Measurements from ENCODE around the gene SAP25.

Gene SAP25

GRCh38 chr7:100573691-100574361, at the start of gene SAP25:
TSS of gene SAP25 (minus strand) at chr7:100573900. CDS start at chr7:100573742, 158 bp downstream.
- H3K9me3 Mint-ChIP-seq = no peaks in the 10 kb centered on the region
- H3K4me3 Mint-ChIP-seq = no peak within 1 kb of the TSS
- H3K27ac Mint-ChIP-seq = peak within 1 kb of the TSS; percentile 85
- peaks cover 14% of the 10 kb centered on the region for H3K4me1 Mint-ChIP-seq
- DNase-seq (ENCODE audit: low spot score in 2 of 2) (no peak), ATAC-seq (no peak)
- H3K36me3 Mint-ChIP-seq = peaks cover 39% of the 10 kb centered on the region

DNA sequence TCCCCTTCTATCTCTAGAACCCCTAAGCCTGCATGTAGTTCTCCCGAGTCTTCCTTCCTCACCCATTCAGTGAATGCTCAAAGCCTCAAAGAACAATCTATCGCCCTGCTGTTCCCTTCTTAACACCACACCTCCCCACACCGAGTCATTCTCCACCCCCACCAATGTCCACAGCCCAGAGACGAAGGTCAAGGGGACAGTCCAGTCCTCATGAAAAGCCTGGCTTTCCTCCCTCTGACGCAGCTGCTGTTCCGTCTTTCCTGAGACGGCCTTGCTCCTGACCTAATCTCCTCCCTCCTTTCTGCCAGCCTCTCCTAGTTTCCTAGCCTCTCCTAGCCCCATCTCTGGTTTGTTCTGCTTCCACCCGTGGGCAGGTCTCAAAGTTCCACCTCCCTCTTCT, 47.9 kb upstream of the SAP25 start:
- no peak overlapping the region for H3K4me3 Mint-ChIP-seq
- H3K4me1 Mint-ChIP-seq = peaks cover 14% of the 10 kb centered on the region
- ATAC-seq = no peak
- H3K9me3 Mint-ChIP-seq = no peaks in the 10 kb centered on the region
- H3K27ac Mint-ChIP-seq = no peak overlapping the region
- no peak for DNase-seq (ENCODE audit: low spot score in 2 of 2)
- no peaks in the 10 kb centered on the region for H3K36me3 Mint-ChIP-seq

- no peak for ATAC-seq
- no peak overlapping the region for H3K4me3 Mint-ChIP-seq
- H3K36me3 Mint-ChIP-seq = no peaks in the 10 kb centered on the region
- H3K9me3 Mint-ChIP-seq = no peaks in the 10 kb centered on the region
- peak overlapping the region; percentile 14 for H3K27ac Mint-ChIP-seq
- peaks cover 6% of the 10 kb centered on the region for H3K4me1 Mint-ChIP-seq
- no peak for DNase-seq (ENCODE audit: low spot score in 2 of 2)
These were observed 47.1 kb upstream of the SAP25 start for GRCh38 chr7:100620804-100621203.

GRCh38 chr7:100620239-100620638, 46.5 kb upstream of the SAP25 start:
- no peak overlapping the region for H3K4me3 Mint-ChIP-seq
- peaks cover under 1% of the 10 kb centered on the region for H3K4me1 Mint-ChIP-seq
- peak overlapping the region; percentile 14 for H3K27ac Mint-ChIP-seq
- no peaks in the 10 kb centered on the region for H3K36me3 Mint-ChIP-seq
- ATAC-seq (no peak), DNase-seq (ENCODE audit: low spot score in 2 of 2) (no peak)
- no peaks in the 10 kb centered on the region for H3K9me3 Mint-ChIP-seq

GRCh38 chr7:100614308-100614861, 40.7 kb upstream of the SAP25 start:
- DNase-seq (ENCODE audit: low spot score in 2 of 2) (no peak), ATAC-seq (no peak)
- Mint-ChIP-seq H3K4me3 (peak overlapping the region; percentile 94), H3K4me1 (peaks cover 27% of the 10 kb centered on the region), H3K9me3 (no peaks in the 10 kb centered on the region), H3K36me3 (peaks cover 27% of the 10 kb centered on the region), H3K27ac (peak overlapping the region; percentile 2)

GRCh38 chr7:100613412-100614175, 39.9 kb upstream of the SAP25 start:
- DNase-seq (ENCODE audit: low spot score in 2 of 2) (no peak), ATAC-seq (no peak)
- Mint-ChIP-seq H3K4me3 (peak overlapping the region; percentile 94), H3K4me1 (peaks cover 27% of the 10 kb centered on the region), H3K27ac (peak overlapping the region; percentile 2), H3K36me3 (peaks cover 27% of the 10 kb centered on the region), H3K9me3 (no peaks in the 10 kb centered on the region)

DNA sequence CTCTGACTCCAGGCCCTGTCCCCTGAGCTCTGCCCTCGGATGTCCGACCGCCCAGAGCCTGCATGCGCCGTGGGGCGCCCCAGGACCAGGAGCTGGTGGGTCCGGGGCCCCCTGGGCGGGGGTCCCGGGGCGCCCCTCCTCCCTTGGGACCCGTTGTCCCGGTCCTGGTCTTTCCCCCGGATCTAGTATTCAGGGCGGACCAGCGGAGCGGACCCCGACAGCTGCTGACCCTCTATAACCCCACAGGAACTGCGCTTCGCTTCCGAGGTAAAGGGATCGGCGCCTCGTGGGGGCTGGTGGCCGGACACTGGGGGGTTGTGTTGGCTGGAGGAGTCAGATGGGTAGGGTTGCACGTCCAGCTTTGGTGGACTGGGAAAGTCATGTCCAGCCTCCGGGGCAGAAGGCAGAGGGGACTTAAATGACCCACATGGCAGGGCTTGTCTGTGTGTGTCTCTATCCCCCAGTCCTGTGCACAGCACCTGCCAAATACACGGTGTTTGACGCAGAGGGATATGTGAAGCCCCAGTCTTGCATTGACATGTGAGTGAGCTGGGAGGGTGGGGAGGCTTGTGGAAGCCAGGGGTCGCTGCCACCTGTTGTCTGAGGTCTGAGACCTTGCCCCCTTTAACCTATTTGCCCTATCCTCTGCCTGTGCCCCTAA, 39.2 kb upstream of the SAP25 start:
- ATAC-seq (peak; percentile 2), DNase-seq (ENCODE audit: low spot score in 2 of 2) (no peak)

GRCh38 chr7:100611983-100612729, 38.5 kb upstream of the SAP25 start, which contains the start of gene MOSPD3:
TSS of gene MOSPD3 (plus strand) at chr7:100612540. CDS start at chr7:100612792, 252 bp downstream.
- DNase-seq (ENCODE audit: low spot score in 2 of 2) (peak; percentile 96 to 99), ATAC-seq (peak; percentile 95)
- Mint-ChIP-seq H3K36me3 (peaks cover 27% of the 10 kb centered on the region), H3K9me3 (no peaks in the 10 kb centered on the region), H3K27ac (peak within 1 kb of the TSS; percentile 98), H3K4me3 (peak within 1 kb of the TSS; percentile 94), H3K4me1 (peaks cover 34% of the 10 kb centered on the region)

More for the DNA sequence above, 39.2 kb upstream of the SAP25 start:
- peaks cover 27% of the 10 kb centered on the region for H3K4me1 Mint-ChIP-seq
- H3K36me3 Mint-ChIP-seq = peaks cover 27% of the 10 kb centered on the region
- peak overlapping the region; percentile 94 for H3K4me3 Mint-ChIP-seq
- peak overlapping the region; percentile 98 for H3K27ac Mint-ChIP-seq
- H3K9me3 Mint-ChIP-seq = no peaks in the 10 kb centered on the region

- H3K4me3 Mint-ChIP-seq = peak overlapping the region; percentile 94
- peaks cover 48% of the 10 kb centered on the region for H3K4me1 Mint-ChIP-seq
- H3K9me3 Mint-ChIP-seq = no peaks in the 10 kb centered on the region
- DNase-seq (ENCODE audit: low spot score in 2 of 2) = no peak
- peaks cover 25% of the 10 kb centered on the region for H3K36me3 Mint-ChIP-seq
- H3K27ac Mint-ChIP-seq = no peak overlapping the region
- ATAC-seq = no peak
These were observed 36.3 kb upstream of the SAP25 start for GRCh38 chr7:100609958-100610357.

DNA sequence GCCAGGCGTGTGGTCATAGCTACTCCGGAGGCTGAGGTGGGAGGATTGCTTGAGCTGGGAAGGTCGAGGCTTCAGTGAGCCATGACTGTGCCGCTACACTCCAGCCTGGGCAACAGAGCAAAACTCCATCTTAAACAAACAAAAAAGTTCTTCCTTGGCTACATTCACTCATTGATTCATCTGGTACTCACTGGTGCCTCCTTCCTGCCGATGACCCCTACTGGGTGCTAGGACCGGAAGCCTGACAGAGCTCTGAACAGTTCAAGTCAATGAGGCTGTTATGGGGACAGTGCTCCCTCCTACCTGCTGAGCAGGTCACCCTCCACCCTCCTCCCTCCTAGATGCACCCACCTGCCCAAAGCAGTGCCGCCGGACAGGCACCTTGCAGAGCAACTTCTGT, 33.4 kb upstream of the SAP25 start:
- Mint-ChIP-seq H3K4me3 (peak overlapping the region; percentile 4), H3K9me3 (no peaks in the 10 kb centered on the region), H3K27ac (peak overlapping the region; percentile 12), H3K4me1 (peaks cover 37% of the 10 kb centered on the region), H3K36me3 (peaks cover 6% of the 10 kb centered on the region)
- ATAC-seq (no peak), DNase-seq (ENCODE audit: low spot score in 2 of 2) (no peak)

- DNase-seq (ENCODE audit: low spot score in 2 of 2) = no peak
- no peak for ATAC-seq
- Mint-ChIP-seq H3K9me3 (no peaks in the 10 kb centered on the region), H3K27ac (no peak overlapping the region), H3K36me3 (no peaks in the 10 kb centered on the region), H3K4me1 (peaks cover 35% of the 10 kb centered on the region), H3K4me3 (peak overlapping the region; percentile 87)
These were observed 32.6 kb upstream of the SAP25 start for GRCh38 chr7:100606313-100606712.

DNA sequence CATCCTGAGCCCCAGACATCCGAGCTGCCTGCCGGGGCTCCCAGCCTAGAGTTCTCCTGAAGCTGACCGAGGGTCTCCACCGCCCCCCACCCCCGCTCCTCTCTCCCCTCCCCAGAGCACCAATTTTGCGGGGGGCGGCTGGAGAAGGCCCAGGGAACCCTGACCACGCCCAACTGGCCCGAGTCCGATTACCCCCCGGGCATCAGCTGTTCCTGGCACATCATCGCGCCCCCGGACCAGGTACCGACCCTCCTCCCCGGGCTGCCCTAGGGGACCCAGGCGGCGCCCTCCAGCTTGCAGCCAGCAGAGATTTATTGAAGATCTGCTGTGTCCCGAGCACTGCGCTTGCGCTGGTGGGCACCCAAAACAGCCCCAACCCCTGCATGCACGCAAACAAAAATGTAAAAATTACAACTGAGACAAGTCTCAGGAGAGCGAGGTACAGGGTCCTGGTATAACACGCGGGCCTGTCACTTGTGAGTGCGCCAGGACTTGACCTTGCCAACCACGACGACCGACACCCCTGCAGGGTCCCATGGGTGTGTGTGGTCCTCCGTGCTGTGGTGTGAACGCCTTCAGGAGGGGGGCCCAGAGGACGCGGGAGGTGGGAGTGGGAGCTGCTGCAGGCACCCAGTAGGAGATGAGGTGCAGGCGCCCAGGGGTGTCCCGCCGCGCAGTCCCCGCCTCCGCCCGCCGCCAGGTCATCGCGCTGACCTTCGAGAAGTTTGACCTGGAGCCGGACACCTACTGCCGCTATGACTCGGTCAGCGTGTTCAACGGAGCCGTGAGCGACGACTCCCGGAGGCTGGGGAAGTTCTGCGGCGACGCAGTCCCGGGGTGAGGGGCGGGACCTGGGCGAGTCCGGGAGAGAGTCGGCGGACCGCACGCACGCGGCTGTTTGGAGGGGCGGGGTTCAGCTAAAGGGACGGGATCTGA, 31.5 kb upstream of the SAP25 start:
- no peaks in the 10 kb centered on the region for H3K9me3 Mint-ChIP-seq
- DNase-seq (ENCODE audit: low spot score in 2 of 2) (peak; percentile 25 to 68), ATAC-seq (peak; percentile 9)
- peak overlapping the region; percentile 87 for H3K4me3 Mint-ChIP-seq
- peak overlapping the region; percentile 70 for H3K27ac Mint-ChIP-seq
- H3K4me1 Mint-ChIP-seq = peaks cover 30% of the 10 kb centered on the region
- no peaks in the 10 kb centered on the region for H3K36me3 Mint-ChIP-seq

- Mint-ChIP-seq H3K36me3 (no peaks in the 10 kb centered on the region), H3K9me3 (no peaks in the 10 kb centered on the region), H3K4me1 (peaks cover 30% of the 10 kb centered on the region), H3K27ac (peak overlapping the region; percentile 93), H3K4me3 (peak overlapping the region; percentile 87)
- DNase-seq (ENCODE audit: low spot score in 2 of 2) = peak; percentile 78 to 94
- ATAC-seq = peak; percentile 80
These were observed 30.6 kb upstream of the SAP25 start for GRCh38 chr7:100604028-100604975.

Data from stimulated activated effector memory CD8-positive, alpha-beta T cell treated with anti-CD3 and anti-CD28 coated beads, Interleukin-12 subunit alpha, Interleukin-12 subunit beta, amount 100 ng/mL, for 72 hours (primary cell).